ENCODE results near the gene PTPRG.

The PTPRG gene

DNA sequence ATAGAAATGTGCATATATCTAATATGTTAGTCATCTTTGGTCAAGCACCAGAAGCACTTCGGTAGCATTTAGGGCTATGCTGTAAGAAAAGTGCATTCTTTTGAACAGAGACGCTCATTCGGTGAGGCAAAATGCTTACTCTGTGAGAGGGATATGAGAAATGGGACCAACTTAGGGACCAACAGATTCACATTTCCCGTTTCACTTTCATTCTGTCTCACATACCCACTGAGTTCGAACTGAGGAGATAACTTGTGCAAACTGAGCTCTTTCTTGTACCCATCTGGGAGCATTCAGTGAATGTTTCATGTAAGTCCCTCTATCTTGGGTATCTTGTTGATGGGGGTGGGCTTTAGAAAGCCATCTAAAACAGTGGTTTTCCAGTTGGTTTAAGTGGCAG lies 676.6 kb downstream of the PTPRG start:
- DNase-seq (ENCODE audit: low spot score) = no peak

DNA sequence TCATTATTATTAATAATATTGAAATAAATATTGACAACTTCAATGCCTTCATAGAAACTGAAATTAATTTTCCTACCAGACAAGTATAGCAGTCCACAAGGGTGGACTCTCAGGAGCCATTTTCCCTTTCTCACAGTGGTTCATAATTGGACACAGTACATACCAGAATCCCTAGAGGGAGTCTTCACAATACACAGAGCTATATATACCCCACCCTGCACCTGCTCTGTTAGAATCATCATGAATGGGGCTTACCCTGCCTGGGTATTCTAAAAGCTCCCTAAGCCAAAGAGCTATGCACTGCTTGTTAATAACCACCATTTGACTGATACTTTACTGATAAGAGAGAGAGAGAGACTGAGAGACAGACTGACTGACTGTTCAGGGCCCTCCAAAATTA lies 677.1 kb downstream of the PTPRG start:
- no peak for DNase-seq (ENCODE audit: low spot score)

DNA sequence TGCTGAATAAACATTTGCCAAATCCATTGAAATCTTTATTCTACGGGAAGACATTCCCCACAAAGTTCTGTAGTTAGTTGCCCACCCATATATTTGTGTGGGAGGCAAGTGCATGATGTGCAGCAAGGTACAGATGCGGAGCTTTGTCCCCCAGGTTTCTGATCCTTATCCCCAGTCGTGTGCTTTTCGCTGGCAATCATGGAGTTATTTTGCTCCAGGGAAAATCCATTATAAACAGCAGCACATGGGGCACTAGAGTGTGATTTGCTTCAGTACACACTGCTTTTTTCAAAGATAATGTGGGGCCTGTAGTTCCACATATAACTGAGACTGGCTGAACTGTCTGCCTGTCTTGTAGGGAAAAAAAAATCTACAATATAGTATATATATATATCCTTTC lies 679.9 kb downstream of the PTPRG start:
- DNase-seq (ENCODE audit: low spot score) = no peak

GRCh38 chr3:62242831-62243509 lies 681.6 kb downstream of the PTPRG start:
- no peak for DNase-seq (ENCODE audit: low spot score)

DNA sequence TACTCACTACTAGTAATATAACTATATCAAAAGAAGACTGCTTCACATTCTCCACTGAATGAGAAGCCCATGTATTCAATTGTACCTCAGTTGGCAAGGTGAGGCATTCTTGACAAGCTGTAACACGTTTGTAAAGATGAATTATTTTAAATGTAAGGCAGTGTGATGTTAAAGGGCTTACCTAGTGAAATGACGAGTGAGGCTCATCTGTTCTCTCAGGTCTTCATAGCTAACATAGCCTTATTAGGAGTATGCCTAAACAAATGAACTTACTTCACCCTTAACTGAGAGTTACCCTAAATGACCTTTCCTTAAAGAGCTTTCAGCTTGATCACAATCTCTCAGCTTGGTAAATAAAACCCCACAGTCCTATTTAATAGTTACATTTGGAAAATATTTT lies 684.7 kb downstream of the PTPRG start:
- DNase-seq (ENCODE audit: low spot score) = no peak

DNA sequence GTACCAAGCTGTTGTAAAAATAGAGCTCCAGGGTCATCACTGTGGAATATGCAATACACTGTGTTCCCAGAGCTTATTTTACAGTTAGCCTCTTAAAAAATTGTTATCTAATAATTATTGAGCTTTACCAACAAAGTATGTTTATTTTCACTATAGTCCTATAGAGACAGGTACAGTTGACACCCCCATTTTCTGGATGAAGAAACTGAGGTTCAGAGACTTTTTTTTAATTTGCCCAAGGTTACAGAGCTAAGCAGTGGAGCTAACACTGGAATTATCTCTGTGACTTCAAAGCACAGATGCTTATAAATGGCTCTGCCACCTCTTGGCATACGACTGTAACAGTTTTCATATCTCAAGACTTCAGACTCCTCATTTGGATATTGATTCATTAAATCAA lies 685.6 kb downstream of the PTPRG start:
- no peak for DNase-seq (ENCODE audit: low spot score)

DNA sequence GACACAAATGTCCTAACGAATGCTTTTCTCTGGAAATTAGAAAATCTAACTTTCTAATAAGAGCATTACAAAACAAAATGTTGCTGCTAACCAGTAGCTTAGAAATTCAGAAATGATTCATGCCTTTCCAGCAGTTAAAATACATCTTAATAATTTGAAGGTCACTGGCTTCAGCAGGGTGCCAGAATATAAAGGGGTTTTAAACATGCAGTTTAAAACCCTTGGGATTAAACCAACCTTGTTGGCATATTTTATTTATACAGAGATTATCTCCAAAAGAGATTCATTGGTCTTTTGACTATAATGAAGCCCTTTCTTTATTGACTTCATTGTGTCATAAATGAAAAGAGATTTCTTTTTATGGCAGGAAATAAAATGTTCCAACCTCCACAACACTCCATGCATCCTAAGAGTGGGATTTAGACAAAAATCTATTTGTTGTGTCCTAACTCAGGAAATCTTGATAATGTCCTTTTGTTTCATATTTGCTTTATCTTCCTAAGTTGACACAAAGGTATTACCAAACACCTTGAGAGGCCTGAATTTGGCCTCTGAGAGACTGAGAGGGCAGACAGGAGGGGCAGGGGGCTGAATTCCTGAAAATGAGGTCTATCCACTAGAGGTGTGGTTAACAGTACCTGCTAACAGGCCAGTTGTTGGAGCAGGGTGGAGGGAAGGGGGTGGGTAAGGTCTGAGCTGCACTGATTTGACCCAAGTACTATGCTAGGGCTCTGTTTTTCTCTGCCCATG lies 687.5 kb downstream of the PTPRG start:
- no peak for DNase-seq (ENCODE audit: low spot score)

- DNase-seq (ENCODE audit: low spot score) = no peak
Measured at GRCh38 chr3:62249484-62249776, 688.1 kb downstream of the PTPRG start.

DNA sequence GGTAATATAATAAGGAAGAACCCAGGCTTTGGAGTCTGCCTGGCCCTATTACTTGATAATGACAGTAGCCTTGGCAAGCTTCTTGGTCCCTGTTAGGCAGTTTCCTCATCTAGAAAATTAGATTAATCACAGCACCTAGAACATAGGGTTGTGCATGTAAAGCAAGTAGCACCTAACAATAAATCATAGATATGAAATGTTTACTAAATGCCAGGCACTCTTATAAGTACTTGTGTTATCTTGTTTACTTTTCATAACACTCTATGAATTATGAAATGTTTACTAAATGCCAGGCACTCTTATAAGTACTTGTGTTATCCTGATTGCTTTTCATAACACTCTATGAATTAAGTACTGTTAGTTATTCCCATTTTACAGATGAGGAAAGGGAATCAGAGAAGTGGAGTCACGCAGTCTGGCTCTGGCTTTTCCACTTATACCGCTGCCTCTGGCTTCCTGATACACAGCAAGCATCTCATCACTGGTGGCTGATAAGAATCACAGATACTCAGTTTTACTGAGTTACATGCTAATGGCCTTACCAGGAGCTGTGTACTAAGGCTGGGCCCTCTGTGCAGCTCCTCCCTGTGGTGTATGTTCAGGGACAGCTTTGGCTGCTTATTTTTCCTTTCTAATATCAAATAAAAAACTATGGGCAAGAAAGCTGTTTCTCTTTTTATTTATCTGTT lies 688.6 kb downstream of the PTPRG start:
- DNase-seq (ENCODE audit: low spot score) = no peak

DNA sequence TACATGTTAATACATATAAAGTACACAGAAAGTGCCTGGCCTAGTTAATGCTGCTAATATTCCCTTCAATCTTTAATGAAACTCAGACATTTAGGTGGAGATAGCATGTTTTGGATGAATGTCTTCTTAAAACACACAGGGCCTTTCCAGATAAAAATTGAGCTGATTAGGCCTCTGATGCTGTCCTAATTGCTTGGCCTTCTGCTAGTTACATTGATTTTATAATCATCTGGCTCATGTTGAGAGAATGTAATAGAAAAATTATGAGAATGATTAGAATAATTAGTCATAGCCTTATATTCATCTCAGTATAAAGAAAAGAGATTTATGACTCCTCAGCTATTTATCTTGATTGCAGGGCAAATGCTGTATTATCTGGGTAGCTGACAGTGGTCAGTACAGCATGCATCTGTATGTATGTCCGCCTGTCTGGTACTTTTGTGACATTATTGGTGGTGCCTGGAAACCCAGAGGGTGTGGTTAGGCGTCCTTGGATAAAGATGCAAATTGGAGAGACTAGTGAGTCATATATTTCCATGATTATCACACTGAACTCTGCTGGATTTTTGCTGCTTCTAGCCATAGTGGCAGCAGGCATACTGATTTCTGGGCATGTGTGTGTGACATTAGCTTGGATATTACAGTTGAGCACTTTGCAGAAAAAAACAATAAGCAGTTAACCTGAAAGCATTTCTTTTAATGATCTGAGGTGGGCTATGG lies 691.2 kb downstream of the PTPRG start:
- no peak for DNase-seq (ENCODE audit: low spot score)

- DNase-seq (ENCODE audit: low spot score) = no peak
Measured at GRCh38 chr3:62253971-62254370, 692.6 kb downstream of the PTPRG start.

GRCh38 chr3:62255758-62256157 lies 694.4 kb downstream of the PTPRG start:
- DNase-seq (ENCODE audit: low spot score) = no peak

DNA sequence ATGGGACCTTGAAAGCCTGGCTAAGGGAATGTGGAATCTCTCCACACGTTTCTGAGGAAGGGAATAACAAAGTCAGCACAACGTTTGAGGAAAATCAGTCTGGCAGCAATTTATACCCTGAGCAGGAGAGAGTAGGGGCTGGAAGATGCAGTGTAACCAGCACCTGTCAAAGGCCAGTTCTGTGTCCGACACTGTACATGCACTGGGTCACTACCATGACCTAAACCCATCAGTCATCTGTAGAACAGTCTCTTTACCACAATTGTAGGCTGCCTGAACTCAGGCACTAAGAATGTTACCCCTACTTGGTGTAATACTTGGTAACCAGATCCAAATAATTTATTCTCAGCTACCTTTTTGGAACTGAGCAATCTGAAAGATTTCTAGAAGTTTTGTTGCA lies 698.6 kb downstream of the PTPRG start:
- no peak for DNase-seq (ENCODE audit: low spot score)

GRCh38 chr3:62260655-62261054 lies 699.3 kb downstream of the PTPRG start:
- DNase-seq (ENCODE audit: low spot score) = no peak

- DNase-seq (ENCODE audit: low spot score) = no peak
Measured at GRCh38 chr3:62261121-62261520, 699.8 kb downstream of the PTPRG start.

DNA sequence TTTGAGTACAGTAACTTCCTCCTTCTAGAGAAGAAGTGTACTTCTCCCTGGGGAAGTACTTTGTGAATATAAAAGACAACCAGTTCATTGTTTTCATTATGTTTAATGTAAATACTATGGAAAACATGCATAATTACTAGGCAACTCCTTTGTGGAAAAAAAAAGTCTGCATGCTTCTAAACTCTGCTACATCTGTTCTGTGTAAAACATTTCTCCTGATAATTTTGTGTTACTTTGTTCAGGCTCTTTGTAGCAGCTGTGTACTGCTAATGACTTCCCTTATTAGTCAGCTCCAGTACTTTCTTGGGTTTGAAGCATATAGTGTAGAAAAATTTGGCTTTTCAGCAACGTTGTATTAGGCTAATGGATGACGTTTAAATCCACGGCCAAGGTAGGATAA lies 700.4 kb downstream of the PTPRG start:
- no peak for DNase-seq (ENCODE audit: low spot score)

DNA sequence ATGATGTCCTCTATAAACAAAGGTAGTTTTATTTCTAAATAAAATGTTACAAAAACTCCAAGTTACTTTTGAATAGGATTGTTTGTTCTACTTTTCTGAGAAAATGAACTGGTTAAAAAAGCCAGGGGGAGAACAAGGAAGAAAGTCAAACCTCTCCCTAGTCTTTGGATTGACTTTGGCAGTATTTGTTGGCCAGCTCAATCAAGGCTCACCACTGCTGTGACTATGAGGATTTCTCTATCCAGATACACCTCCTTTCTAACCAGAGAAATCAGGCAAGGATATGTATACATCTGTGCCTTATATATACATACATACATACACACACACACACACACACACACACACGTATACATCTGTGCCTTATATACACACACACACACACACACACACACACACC lies 704.2 kb downstream of the PTPRG start:
- no peak for DNase-seq (ENCODE audit: low spot score)

GRCh38 chr3:62266668-62267283 lies 705.4 kb downstream of the PTPRG start:
- DNase-seq (ENCODE audit: low spot score) = no peak

DNA sequence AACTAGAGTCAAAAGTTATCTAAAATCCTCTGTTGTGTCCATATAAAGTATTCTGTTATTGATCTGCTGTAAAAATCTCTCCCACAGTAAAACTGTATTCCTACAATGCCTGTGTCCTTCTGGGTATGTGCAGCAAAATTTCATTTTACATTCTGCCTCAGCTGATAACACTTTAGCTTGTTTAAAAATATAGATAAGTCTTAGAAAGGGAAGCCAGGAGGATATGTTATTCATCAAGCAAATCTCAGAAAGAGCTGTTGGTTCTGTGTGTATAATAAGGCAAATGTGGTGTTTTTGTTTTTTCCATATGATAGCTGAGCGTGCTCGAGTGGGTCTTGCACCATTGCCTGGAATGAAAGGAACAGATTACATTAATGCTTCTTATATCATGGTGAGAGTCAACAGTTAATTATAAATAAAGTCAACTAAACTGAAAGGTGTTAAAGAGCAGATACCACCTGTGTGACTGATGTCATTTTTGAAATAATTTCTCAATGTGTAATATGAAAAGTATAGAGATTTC lies 715.3 kb downstream of the PTPRG start:
- no peak for DNase-seq (ENCODE audit: low spot score)

DNA sequence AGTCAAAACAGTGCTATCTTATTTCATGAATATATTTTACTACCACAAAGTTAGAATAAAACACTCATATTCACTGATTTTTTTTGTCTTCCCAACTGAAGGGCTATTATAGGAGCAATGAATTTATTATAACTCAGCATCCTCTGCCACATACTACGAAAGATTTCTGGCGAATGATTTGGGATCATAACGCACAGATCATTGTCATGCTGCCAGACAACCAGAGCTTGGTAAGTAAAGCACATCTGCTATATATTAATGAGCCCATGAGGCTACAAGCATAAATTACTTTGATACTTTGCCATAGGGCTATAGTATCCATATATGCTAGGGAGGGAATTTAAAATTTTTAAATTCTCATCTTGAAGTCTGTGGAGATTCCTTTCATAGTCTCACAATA lies 716.1 kb downstream of the PTPRG start:
- DNase-seq (ENCODE audit: low spot score) = no peak

- no peak for DNase-seq (ENCODE audit: low spot score)
Measured at GRCh38 chr3:62277986-62278385, 716.6 kb downstream of the PTPRG start.

- DNase-seq (ENCODE audit: low spot score) = no peak
Measured at GRCh38 chr3:62281726-62282125, 720.4 kb downstream of the PTPRG start.

Measured in D341Med (cell line).